GM21717 (cell line): ENCODE measurements around the gene MAP4K5.

Experiments
- ATAC-seq: cut with Tn5 transposase; IDR thresholded peaks from one replicate; pipeline ENCODE4 v1.9.1; 2021; ENCODE audit warnings: mild to moderate bottlenecking, moderate library complexity; ENCODE audit not compliant: unreplicated experiment

Gene MAP4K5

DNA sequence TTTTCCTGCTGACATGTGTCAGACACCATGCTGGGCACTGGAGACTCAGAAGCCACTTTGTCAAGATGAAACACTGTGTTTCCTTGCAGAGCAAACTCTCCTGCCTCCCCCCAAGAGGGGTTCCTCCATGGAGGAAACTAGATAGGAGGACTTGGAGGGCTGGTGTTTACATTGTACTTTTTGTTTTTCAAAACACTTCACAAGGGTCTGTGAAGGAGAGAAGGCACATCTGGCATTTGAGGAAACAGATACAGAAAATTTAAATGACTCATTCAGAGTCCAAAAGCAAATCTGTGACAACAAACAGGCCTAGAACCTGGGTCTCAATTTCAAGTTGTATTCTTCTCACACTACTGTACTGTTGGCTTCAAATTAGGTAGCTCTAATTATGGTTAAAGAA lies 128.9 kb downstream of the MAP4K5 start:
- no peak for ATAC-seq

DNA sequence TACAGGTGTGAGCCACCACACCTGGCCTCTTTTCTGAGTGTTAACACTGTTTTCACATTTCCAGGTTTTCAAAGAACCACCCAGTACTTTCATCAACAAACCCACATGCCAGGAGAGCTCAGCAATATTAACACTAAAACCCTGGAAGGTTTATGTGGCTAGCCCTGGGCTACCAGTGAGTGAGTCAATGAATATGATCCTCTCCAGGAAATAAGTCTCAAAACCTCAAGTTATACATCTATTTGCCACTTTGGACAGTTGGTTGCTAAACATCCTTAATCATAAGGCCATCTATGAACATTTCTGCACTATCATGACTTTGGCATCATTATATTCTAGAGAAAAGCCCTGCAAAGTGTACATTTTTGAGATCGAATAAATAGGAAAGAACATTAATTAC lies 129.4 kb downstream of the MAP4K5 start:
- ATAC-seq, result no peak

DNA sequence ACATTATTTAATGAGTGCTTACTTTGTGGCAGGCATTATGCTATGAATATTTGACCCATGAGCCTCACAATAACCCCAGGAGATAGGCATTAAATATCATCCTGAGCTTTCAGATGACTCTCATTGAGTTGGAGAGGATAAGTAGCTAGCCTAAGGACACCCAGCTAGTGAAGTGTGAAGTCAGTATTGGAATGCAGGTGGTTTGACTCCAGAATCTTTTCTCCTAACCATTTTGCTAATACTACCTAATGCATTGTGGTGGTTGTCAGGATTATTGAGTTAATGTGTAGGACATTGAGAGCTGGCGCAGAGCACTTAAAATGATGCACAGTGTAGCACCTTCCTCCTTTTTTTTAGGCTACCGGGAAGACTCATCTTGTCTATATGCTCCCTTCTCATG lies 131.9 kb downstream of the MAP4K5 start:
- no peak for ATAC-seq

DNA sequence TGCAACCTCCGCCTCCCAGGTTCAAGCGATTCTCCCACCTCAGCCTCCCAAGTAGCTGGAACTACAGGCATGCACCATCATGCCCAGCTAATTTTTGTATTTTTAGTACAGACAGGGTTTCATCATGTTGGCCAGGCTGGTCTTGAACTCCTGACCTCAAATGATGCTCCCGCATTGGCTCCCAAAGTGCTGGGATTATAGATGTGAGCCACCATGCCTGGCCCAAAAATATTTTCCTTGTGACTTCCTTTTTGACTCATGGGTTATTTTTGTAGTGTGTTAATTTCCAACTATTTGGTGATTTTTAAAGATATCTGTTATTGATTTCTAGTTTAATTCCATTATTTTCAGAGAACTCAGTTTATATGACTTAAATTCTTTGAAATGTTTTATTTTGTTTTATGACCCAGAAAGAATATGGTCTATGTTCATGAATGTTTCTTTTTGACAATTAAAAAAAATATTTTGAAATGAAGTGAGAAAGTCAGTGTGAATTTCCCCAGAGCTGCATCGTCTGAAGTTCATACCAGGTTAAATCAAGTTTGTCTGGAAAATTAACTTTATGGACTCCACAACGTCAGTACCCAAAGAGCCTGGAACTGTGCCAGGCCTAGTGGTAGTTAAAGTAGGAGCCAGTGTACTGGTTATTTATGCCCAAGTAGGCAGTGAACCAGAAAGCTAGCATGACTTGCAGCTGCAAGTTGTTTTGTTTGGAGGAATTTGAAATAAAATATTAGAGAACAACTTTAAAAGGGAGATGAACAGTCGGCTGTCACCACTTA lies 132.9 kb downstream of the MAP4K5 start:
- ATAC-seq, result no peak

GRCh38 chr14:50398189-50398580 lies 134.2 kb downstream of the MAP4K5 start:
- ATAC-seq, result no peak

GRCh38 chr14:50397390-50398188 lies 134.8 kb downstream of the MAP4K5 start:
- ATAC-seq, result no peak

- ATAC-seq, result peak; percentile 56
Observed at GRCh38 chr14:50396631-50397389, 135.6 kb downstream of the MAP4K5 start, which contains the start of gene CDKL1. CDKL1 (minus strand) TSS chr14:50396881; CDS start chr14:50395868, 1,013 bp downstream.

DNA sequence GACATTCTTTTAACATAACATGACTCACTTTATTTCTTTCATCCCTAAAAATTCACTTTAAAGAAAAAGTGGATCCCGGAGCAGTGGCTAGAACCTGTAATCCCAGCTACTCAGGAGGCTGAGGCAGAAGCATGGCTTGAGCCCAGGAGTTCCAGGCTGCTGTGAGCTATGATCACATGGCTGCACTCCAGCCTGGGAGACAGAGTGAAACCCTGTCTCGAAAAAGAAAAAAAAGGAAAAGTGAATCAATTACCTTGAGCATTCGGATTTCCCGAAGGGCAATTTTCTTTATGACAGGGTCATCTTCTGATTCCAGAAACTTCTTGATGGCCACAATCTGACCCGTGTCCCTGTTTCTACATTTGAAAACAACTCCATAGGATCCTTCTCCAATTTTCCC lies 136.9 kb downstream of the MAP4K5 start:
- no peak for ATAC-seq

DNA sequence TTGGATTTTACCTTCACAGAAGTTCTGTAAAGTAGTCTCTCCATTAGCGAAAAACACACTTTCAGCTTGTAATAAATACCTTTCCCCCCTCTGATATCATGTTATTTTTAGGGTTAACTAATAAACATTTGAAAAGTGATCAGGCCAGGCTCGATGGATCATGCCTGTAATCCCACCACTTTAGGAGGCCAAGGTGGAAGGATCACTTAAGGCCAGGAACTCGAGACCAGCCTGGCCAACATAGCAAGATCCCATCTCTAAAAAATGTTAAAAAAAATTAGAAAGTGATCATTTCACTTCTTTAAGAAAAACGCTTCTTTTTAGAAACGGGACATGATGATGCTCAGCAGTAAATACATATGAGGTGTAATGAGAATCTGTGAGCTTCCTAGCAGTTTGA lies 137.7 kb downstream of the MAP4K5 start:
- no peak for ATAC-seq

- no peak for ATAC-seq
Observed at GRCh38 chr14:50389668-50390441, 142.5 kb downstream of the MAP4K5 start.

DNA sequence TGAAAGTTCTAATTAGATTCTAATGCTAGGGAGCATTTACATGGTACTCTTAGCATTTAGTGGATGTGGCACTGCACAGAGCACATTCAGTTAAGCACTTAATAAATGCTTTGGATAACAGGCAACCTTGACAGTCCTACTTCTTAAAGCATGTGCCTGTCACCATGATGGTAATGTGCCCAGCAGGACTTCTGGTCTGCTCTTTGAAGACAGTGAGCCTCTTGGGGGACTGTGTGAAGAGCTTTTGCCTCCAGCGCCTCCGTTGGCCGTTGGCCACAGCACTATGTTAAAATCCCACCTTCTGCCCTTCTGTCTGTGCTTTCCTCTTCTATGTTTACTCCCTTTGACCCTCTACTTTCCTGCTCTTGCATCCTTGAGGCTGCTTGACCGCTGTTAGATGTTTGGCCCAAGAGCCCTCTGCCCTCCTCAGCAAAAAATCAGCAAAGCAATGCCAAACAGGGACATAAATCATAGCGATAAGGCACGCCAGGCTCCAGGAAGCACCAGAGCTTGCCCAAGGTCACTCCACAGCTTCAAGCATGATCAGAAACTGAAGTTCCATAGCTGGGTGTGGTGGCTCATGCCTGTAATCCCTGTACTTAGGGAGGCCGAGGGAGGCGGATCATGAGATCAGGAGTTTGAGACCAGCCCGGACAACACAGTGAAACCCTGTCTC lies 144.0 kb downstream of the MAP4K5 start:
- no peak for ATAC-seq

DNA sequence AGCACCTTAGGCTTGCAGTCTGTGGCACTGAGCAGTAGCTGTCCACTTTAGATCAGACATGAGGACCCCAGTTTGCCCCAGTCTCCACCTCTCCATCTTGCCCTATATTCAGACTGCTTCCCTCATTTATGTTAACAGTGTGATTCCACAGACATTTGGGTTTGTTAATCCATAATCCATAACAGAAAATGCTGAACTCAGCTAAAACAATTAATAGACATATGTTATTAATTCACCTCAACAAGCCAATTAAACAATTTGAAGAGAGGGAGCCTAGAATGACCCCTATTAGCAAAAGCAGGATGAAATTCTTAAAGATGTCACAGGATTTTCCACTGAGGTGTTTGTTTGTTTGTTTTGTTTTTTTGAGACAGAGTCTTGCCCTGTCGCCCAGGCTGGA lies 144.8 kb downstream of the MAP4K5 start:
- ATAC-seq, result no peak

DNA sequence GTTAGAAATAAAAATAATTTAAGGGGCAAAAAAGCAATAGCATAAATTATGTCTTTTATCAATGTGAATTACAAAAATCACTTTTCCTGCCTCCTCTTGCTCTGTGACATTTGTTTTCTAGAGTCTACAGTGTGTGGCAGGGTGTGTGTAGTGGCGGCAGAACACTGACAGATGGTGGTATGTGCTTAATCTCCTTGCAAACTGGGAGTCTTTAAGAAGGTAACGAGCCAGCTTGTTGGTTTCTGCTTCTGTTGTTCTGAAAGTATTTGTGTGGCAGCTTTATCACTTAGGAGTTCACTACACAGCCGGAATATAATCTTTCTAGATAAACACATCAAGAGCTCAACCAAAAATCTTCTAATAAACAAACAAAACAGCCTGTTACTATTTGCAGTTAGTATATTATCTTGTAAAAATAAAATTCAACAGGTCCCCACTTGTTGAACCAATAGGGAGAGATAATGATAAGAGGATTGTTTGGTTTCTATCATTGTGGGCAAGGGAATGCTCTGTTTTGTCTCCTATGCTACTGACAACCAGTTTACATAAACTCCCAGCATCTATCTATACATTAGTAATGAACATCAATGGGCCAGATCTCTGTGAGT lies 148.6 kb downstream of the MAP4K5 start:
- no peak for ATAC-seq

- ATAC-seq, result no peak
Observed at GRCh38 chr14:50381823-50382287, 150.5 kb downstream of the MAP4K5 start.

DNA sequence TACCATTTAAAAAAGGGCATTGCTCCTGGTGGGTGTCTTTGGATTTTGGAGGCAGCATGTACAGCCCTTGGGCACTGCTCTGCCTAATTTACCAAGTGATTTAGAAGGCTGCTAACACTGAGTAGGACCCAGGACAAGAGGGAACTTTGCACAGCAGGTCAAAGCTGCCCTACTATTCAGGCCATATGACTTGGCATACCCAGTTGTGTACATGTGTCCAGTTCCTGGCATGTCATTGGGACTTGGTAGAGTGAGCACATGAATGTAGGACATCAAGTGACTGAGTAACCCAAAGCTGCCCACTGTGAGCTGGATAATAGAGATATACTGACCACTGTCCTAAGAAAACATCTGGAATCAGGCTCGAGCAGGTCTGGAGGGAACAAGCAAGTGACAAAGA lies 151.4 kb downstream of the MAP4K5 start:
- ATAC-seq, result no peak

GRCh38 chr14:50380455-50380854 lies 151.9 kb downstream of the MAP4K5 start:
- no peak for ATAC-seq

DNA sequence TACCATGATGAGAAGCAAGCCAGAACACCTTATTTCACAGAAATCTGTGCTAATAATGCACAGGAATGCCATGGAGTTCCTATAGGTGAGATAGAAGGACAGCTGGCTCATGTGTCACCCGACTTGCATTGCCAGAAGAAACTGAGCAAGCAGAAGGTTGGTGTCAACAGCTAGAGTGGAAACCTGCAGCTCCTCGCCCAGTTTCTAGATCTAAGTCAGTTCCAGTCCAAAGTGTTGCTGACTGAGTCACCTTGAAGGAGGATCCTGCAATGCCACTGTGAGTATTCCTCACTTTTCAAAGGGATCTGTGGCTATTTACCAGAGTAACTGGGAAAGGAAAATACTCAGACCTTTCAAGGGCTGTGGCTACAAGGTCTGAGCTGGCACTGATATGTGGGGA lies 152.8 kb downstream of the MAP4K5 start:
- ATAC-seq, result no peak

DNA sequence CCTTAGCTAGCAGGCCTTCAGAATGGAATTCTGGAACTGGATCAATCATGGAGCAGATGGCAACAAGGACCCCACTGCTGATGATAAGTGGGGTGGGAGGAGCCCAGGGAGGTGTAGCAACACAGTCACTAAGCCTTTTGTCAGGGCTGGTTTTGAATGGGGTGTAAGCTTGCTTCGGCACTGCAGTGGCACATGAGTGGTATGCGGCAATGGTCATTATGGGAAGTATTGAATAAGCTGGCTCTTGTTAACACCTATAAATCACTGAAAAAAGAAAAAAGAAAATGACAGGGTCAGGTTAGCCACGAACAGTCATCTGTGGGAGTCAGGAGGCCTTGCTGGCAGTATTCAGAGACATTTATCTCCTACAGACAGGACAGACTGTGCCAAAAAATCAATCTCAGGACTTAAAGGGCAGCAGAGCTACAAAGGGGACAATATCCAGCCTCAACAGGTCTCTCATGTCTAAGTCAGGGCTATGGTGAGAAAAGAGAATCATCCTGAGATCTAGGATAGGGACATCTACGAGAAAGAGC lies 154.8 kb downstream of the MAP4K5 start:
- ATAC-seq, result no peak

DNA sequence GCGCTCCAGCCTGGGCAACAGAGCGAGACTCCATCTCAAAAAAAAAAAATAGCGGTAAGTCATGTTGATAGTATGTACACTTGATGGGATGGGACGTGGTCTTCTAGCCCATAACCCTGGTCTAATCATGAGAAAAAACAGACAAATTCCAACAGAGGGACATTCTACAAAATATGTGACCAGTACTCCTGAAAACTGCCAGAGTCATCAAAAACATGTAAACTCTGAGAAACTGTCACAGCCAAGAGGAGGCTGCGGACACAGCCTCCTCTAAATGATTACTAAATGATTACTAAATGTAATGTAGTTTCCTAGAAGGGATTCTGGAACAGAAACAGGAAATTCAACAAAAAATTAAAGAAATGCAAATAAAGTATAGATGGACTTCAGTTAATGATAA lies 156.6 kb downstream of the MAP4K5 start:
- ATAC-seq, result no peak
